Endothelial cell of umbilical vein (primary cell): ENCODE data around the gene MYT1. TPM values are rescaled to one million over a fixed set of nuclear protein-coding genes. Genes with fewer than 3 reads are reported as not detected.

Experiments used
- BruUV-seq: library from RNA; stranded (reverse); fragments of 400-500 nt; replicated peaks from 2 replicates; lab custom pipeline; 2021; lab: Mats Ljungman, UMichigan
- CTCF ChIA-PET: fragments of 300-600, 350-600 bp; sonication (Branson Sonifier 250); formaldehyde crosslinking; loops from one replicate; lab custom pipeline; 2021; ENCODE audit warnings: antibody characterized with exemption, inconsistent platforms; lab: Charles Lee
- POLR2A ChIA-PET: fragments of 300-600, 350-600 bp; sonication (Branson Sonifier 250); formaldehyde crosslinking; loops from one replicate; lab custom pipeline; 2021; ENCODE audit warnings: antibody characterized with exemption, inconsistent platforms; lab: Charles Lee
- DNase-seq: peaks from one replicate; pipeline ENCODE4 v3.0.0-alpha.2; 2011; ENCODE audit warnings: low read depth, low spot score
- FAIRE-seq: peaks from 2 replicates; lab custom pipeline; 2011; peaks lifted over from hg19 to GRCh38; lab: Jason Lieb, UNC
- H2AFZ ChIP-seq: 2 replicates; pipeline ENCODE4 v1.6.0; 2012; ENCODE audit warnings: low read depth, low read length, control low read depth, inconsistent platforms
- H3K27ac ChIP-seq: 2 replicates; pipeline ENCODE4 v1.5.1; 2011; ENCODE audit warnings: low read depth, mild to moderate bottlenecking, control low read depth, low read length, moderate library complexity; ENCODE audit not compliant: insufficient read depth
- H3K27me3 ChIP-seq, 2 experiments: 2 replicates each; pipeline versions ENCODE4 v1.6.0 to v1.6.1; 2011; ENCODE audit warnings: low read length in 2 of 2, mixed read lengths in 1 of 2; ENCODE audit not compliant: control insufficient read depth in 2 of 2, insufficient read depth in 2 of 2
- H3K36me3 ChIP-seq, 2 experiments: 2 replicates in 1 of 2; 3 replicates in 1 of 2; pipeline ENCODE4 v1.5.1; 2011; ENCODE audit warnings: low read length in 2 of 2, mild to moderate bottlenecking in 1 of 2, moderate library complexity in 1 of 2; ENCODE audit not compliant: control insufficient read depth in 2 of 2, insufficient read depth in 2 of 2; ENCODE audit errors: extremely low read depth in 1 of 2
- H3K4me1 ChIP-seq: 3 replicates; pipeline ENCODE4 v1.5.1; 2011; ENCODE audit warnings: mild to moderate bottlenecking, low read length; ENCODE audit not compliant: control insufficient read depth, insufficient read depth; ENCODE audit errors: extremely low read depth
- H3K4me2 ChIP-seq: 2 replicates; pipeline ENCODE4 v1.6.1; 2011; ENCODE audit warnings: low read length, control low read depth, mixed read lengths; ENCODE audit not compliant: insufficient read depth
- H3K4me3 ChIP-seq, 3 experiments: fragments of 200-600 bp in 1 of 3; sonication (generic), shearing (Covaris generic) in 1 of 3; replicated peaks in 1 of 3; 2 replicates each; pipeline ENCODE4 v1.5.1; 2011 to 2016; ENCODE audit warnings: control low read depth in 3 of 3, low read length in 3 of 3, mild to moderate bottlenecking in 2 of 3, inconsistent platforms in 1 of 3, low read depth in 1 of 3, moderate library complexity in 1 of 3; ENCODE audit not compliant: insufficient read depth in 1 of 3
- H3K79me2 ChIP-seq: 2 replicates; pipeline ENCODE4 v1.6.0; 2012; ENCODE audit warnings: low read length, inconsistent platforms; ENCODE audit not compliant: control insufficient read depth, insufficient read depth
- H3K9ac ChIP-seq: replicated peaks from 2 replicates; pipeline ENCODE3; 2011; ENCODE audit warnings: low read length, control low read depth; ENCODE audit not compliant: insufficient read depth; ENCODE audit errors: extremely low read depth
- H3K9me1 ChIP-seq: replicated peaks from 3 replicates; pipeline ENCODE4 v1.6.0; 2011; ENCODE audit warnings: mild to moderate bottlenecking, low read length; ENCODE audit not compliant: control insufficient read depth, insufficient read depth; ENCODE audit errors: extremely low read depth
- H3K9me3 ChIP-seq: replicated peaks from 2 replicates; pipeline ENCODE4 v1.5.1; 2012; ENCODE audit warnings: low read length, inconsistent platforms; ENCODE audit not compliant: control insufficient read depth, insufficient read depth
- H4K20me1 ChIP-seq: replicated peaks from 2 replicates; pipeline ENCODE3; 2011; ENCODE audit warnings: mild to moderate bottlenecking, low read length; ENCODE audit not compliant: control insufficient read depth, insufficient read depth; ENCODE audit errors: extremely low read depth
- FOS ChIP-seq: IDR thresholded peaks from 2 replicates; pipeline ENCODE4 v1.6.1; 2011; ENCODE audit warnings: mild to moderate bottlenecking, low read length, moderate library complexity, borderline replicate concordance; ENCODE audit not compliant: insufficient read depth
- GATA2 ChIP-seq: IDR thresholded peaks from 2 replicates; pipeline ENCODE4 v1.7.0; 2011; ENCODE audit warnings: low read depth, mild to moderate bottlenecking, moderate library complexity, mixed read lengths, low read length; ENCODE audit not compliant: insufficient read length, insufficient read depth
- JUN ChIP-seq: IDR thresholded peaks from 2 replicates; pipeline ENCODE4 v1.6.1; 2011; ENCODE audit warnings: borderline replicate concordance, low read depth; ENCODE audit not compliant: insufficient read length, insufficient read depth
- MAX ChIP-seq: IDR thresholded peaks from 2 replicates; pipeline ENCODE4 v1.6.1; 2011; ENCODE audit not compliant: insufficient read depth, insufficient read length
- MYC ChIP-seq: IDR thresholded peaks from one replicate; pipeline ENCODE4 v1.6.1; 2011; ENCODE audit warnings: mild to moderate bottlenecking, low read depth, low read length
- POLR2A ChIP-seq: IDR thresholded peaks from 2 replicates; pipeline ENCODE4 v1.6.1; 2012; ENCODE audit warnings: low read depth, mild to moderate bottlenecking, control low read depth, low read length
- dilution Hi-C: fragments of 300-500 bp; cut with MboI; formaldehyde crosslinking; loops from one replicate; pipeline ENCODE4 v1.15.0; 2019; ENCODE audit warnings: low sequenced_read_pairs; ENCODE audit not compliant: extremely low pct_ligation_motif_present
- intact Hi-C: fragments of 100-400 bp; cut with micrococcal nuclease; formaldehyde crosslinking; loops from one replicate; pipeline ENCODE4 v1.10.0; 2022
- polyA plus RNA-seq, 4 experiments: library from polyadenylated mRNA; depleted of rRNA in 3 of 4; stranded (reverse) in 3 of 4; unstranded in 1 of 4; fragments of >200 nt; gene quantifications; 2 replicates each; pipeline versions ENCODE4 v1.2.1 to v1.2.3, GENCODE V29; 2011 to 2012; ENCODE audit warnings: missing spikeins in 1 of 4
- total RNA-seq: library from RNA; stranded (reverse); gene quantifications from 2 replicates; pipeline ENCODE4 v1.2.3, GENCODE V29; 2021
- TF ChIP-seq, protein P1 (sequence below), 2 donors: IDR thresholded peaks; 1 replicate in 1 of 2; 2 replicates in 1 of 2; pipeline ENCODE4 v1.5.1; 2011; ENCODE audit warnings: low read length in 2 of 2, mild to moderate bottlenecking in 2 of 2, moderate library complexity in 2 of 2, control low read depth in 1 of 2, inconsistent platforms in 1 of 2, low read depth in 1 of 2; ENCODE audit not compliant: insufficient read depth in 1 of 2; ENCODE audit errors: extremely low read depth in 1 of 2

MYT1 gene
- total and polyA plus RNA-seq, 2 donors (not counting 3 experiments of a cell fraction or from before 2014, with no cell fraction given), result not detected

GRCh38 chr20:64253443-64253842, 89.2 kb downstream of the MYT1 start:
- BruUV-seq, result no TSS peak
- H3K79me2 ChIP-seq, result peaks cover 15% of the 10 kb centered on the region
- H2AFZ ChIP-seq, result no peak overlapping the region
- H3K9me1 ChIP-seq, result no peaks in the 10 kb centered on the region
- CTCF ChIA-PET, result interaction anchor here (1.5 kb wide), 1 partner anchor 31 kb away, joined by 4 read pairs; no protein-coding TSS in a partner anchor
- POLR2A ChIA-PET, result no interaction called here
- H4K20me1 ChIP-seq, result no peaks in the 10 kb centered on the region
- peaks cover 14% of the 10 kb centered on the region for H3K4me1 ChIP-seq
- TF ChIP-seq JUN, result no peak
- TF ChIP-seq FOS, result no peak
- no peak for TF ChIP-seq GATA2
- TF ChIP-seq MYC, result no peak
- no peak for TF ChIP-seq POLR2A
- TF ChIP-seq, protein P1, sequence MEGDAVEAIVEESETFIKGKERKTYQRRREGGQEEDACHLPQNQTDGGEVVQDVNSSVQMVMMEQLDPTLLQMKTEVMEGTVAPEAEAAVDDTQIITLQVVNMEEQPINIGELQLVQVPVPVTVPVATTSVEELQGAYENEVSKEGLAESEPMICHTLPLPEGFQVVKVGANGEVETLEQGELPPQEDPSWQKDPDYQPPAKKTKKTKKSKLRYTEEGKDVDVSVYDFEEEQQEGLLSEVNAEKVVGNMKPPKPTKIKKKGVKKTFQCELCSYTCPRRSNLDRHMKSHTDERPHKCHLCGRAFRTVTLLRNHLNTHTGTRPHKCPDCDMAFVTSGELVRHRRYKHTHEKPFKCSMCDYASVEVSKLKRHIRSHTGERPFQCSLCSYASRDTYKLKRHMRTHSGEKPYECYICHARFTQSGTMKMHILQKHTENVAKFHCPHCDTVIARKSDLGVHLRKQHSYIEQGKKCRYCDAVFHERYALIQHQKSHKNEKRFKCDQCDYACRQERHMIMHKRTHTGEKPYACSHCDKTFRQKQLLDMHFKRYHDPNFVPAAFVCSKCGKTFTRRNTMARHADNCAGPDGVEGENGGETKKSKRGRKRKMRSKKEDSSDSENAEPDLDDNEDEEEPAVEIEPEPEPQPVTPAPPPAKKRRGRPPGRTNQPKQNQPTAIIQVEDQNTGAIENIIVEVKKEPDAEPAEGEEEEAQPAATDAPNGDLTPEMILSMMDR (IDR thresholded peaks at IDR 0.05; ENCODE audit: extremely low read depth in 1 of 2, insufficient read depth in 1 of 2, low read depth in 1 of 2, low read length in 2 of 2), result no peak
- TF ChIP-seq MAX, result no peak
- H3K9me3 ChIP-seq, result no peaks in the 10 kb centered on the region
- H3K9ac ChIP-seq, result no peak overlapping the region
- intact Hi-C loops, result no loop called here
- dilution Hi-C loops, result no loop called here
- no peak overlapping the region for H3K4me2 ChIP-seq
- DNase-seq, result no peak
- no peaks in the 10 kb centered on the region for H3K36me3 ChIP-seq
- no peak overlapping the region for H3K4me3 ChIP-seq
- no peak for FAIRE-seq
- H3K27me3 ChIP-seq, result peaks cover 4 to 16% of the 10 kb centered on the region in 2 experiments
- no peak overlapping the region for H3K27ac ChIP-seq
